T-cell (primary cell): ENCODE measurements around the gene IL22RA2. TPM values are rescaled to one million over a fixed set of nuclear protein-coding genes. Genes with fewer than 3 reads are reported as not detected.

Source experiments
- ATAC-seq, 4 experiments: fragments of 200-7000 bp in 3 of 4; fragments of 150-1000 bp in 1 of 4; cut with Tn5 transposase; replicated peaks in 1 of 4; 1 replicate in 3 of 4; 2 replicates in 1 of 4; pipeline ENCODE4 v1.10.0; 2021; ENCODE audit warnings: moderate library complexity in 3 of 4, mild to moderate bottlenecking in 2 of 4, moderate number of reproducible peaks in 1 of 4
- CTCF ChIA-PET, 2 donors: fragments of 300-600 bp; sonication (Branson Sonifier 250); formaldehyde crosslinking; loops; one replicate each; lab custom pipeline; 2022; ENCODE audit warnings: antibody characterized with exemption in 2 of 2; lab: Charles Lee
- POLR2A ChIA-PET, 2 donors: fragments of 300-600 bp; sonication (Branson Sonifier 250); formaldehyde crosslinking; loops; one replicate each; lab custom pipeline; 2022; ENCODE audit warnings: antibody characterized with exemption in 2 of 2; lab: Charles Lee
- DNase-seq, 35 experiments: peaks; one replicate each; pipeline versions ENCODE4 v3.0.0 to v3.0.0-alpha.2; 2013 to 2023
- H3K27ac ChIP-seq: one replicate; pipeline ENCODE4 v1.5.1; 2013; ENCODE audit warnings: low read length
- H3K27me3 ChIP-seq, 2 experiments: replicated peaks in 1 of 2; 1 replicate in 1 of 2; 2 replicates in 1 of 2; pipeline versions ENCODE4 v1.6.1 to v1.7.0; 2013; ENCODE audit warnings: low read length in 1 of 2, mixed read lengths in 1 of 2; ENCODE audit not compliant: control insufficient read depth in 2 of 2, insufficient read depth in 2 of 2; ENCODE audit errors: extremely low read depth in 1 of 2
- H3K36me3 ChIP-seq, 2 donors: 1 replicate in 1 of 2; 2 replicates in 1 of 2; pipeline versions ENCODE4 v1.6.1 to v1.7.0; 2013; ENCODE audit warnings: low read length in 1 of 2; ENCODE audit not compliant: control insufficient read depth in 2 of 2, insufficient read depth in 1 of 2; ENCODE audit errors: extremely low read depth in 1 of 2
- H3K4me1 ChIP-seq, 2 experiments: 1 replicate in 1 of 2; 2 replicates in 1 of 2; pipeline versions ENCODE4 v1.6.1 to v1.7.0; 2013; ENCODE audit warnings: low read length in 2 of 2, mixed read lengths in 1 of 2; ENCODE audit not compliant: insufficient read depth in 2 of 2, control insufficient read depth in 1 of 2; ENCODE audit errors: extremely low read depth in 1 of 2
- H3K4me3 ChIP-seq, 2 donors: 1 replicate in 1 of 2; 2 replicates in 1 of 2; pipeline versions ENCODE4 v1.5.1 to v1.7.0; 2013; ENCODE audit warnings: mild to moderate bottlenecking in 2 of 2, low read length in 1 of 2, moderate library complexity in 1 of 2; ENCODE audit not compliant: control insufficient read depth in 1 of 2; ENCODE audit errors: extremely low read depth in 1 of 2
- H3K9me3 ChIP-seq: 2 replicates; pipeline ENCODE4 v1.7.0; 2013
- H3K27ac Mint-ChIP-seq, 2 donors: one replicate each; pipeline ENCODE4 v1.8.0; 2020 to 2021; ENCODE audit warnings: mild to moderate bottlenecking in 2 of 2, mixed read lengths in 2 of 2
- H3K27me3 Mint-ChIP-seq, 2 donors: one replicate each; pipeline ENCODE4 v1.8.0; 2021 to 2022; ENCODE audit warnings: mixed read lengths in 2 of 2
- H3K36me3 Mint-ChIP-seq: one replicate; pipeline ENCODE4 v1.8.0; 2021; ENCODE audit warnings: mixed read lengths
- H3K4me1 Mint-ChIP-seq, 3 donors: one replicate each; pipeline ENCODE4 v1.8.0; 2020 to 2022; ENCODE audit warnings: mixed read lengths in 3 of 3, mild to moderate bottlenecking in 1 of 3
- H3K4me3 Mint-ChIP-seq, 3 donors: one replicate each; pipeline ENCODE4 v1.8.0; 2020 to 2022; ENCODE audit warnings: mild to moderate bottlenecking in 3 of 3, mixed read lengths in 3 of 3, moderate library complexity in 3 of 3
- H3K9me3 Mint-ChIP-seq, 3 donors: one replicate each; pipeline ENCODE4 v1.8.0; 2020 to 2022; ENCODE audit warnings: mixed read lengths in 3 of 3
- WGBS: methylation state at CpG from one replicate; pipeline ENCODE4 v1.1.5; 2013; ENCODE audit warnings: missing lambda C conversion rate; ENCODE audit not compliant: insufficient coverage; 5-methylcytosine and 5-hydroxymethylcytosine counted together
- total RNA-seq, 35 experiments: library from RNA in 6 of 35; stranded (reverse) in 6 of 35; fragments of 120-200 nt in 1 of 35; gene quantifications; one replicate each; pipeline versions ENCODE4 v1.2.1 to v1.2.4 and lab custom pipeline; 2013 to 2026

Gene IL22RA2
- total RNA-seq, 5 donors from 2014 or later (not counting 1 experiment from before 2014, with no cell fraction given): not detected

DNA sequence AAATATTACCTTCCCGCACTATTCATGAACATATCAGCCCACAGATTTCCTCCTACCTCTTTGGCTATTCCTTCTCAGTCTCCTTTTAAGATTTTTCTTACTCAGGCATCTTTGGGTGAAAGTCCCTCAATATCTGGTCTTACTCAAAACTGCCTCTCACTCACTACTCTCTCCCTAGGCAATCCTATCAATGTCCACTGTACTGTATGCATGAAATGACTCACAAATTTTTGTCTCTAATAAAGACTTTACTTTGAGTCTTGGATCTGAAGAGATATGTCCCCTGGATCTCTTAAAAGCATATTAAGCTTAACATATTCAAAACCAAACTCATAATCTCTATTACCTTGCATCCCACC, 24.4 kb downstream of the IL22RA2 start:
- Histone ChIP-seq H3K9me3 (no peaks in the 10 kb centered on the region), H3K4me1 (no peaks in the 10 kb centered on the region), H3K27ac (no peak overlapping the region), H3K27me3 (no peaks in the 10 kb centered on the region), H3K4me3 (no peak overlapping the region), H3K36me3 (no peaks in the 10 kb centered on the region)
- no peak for DNase-seq
- Mint-ChIP-seq H3K4me1 (peaks cover 0 to 2% (median 0%) of the 10 kb centered on the region in 3 donors), H3K4me3 (no peak overlapping the region), H3K9me3 (no peaks in the 10 kb centered on the region), H3K36me3 (no peaks in the 10 kb centered on the region), H3K27ac (no peak overlapping the region), H3K27me3 (no peaks in the 10 kb centered on the region)
- ChIA-PET POLR2A (no interaction called here), CTCF (interaction anchor here (0.6 to 0.8 kb wide), 3 partner anchors 166 to 182 kb away, joined by 3 read pairs; no protein-coding TSS in a partner anchor)
- no peak for ATAC-seq
- WGBS: 100% methylated on average over 1 of the region's 1 CpG

DNA sequence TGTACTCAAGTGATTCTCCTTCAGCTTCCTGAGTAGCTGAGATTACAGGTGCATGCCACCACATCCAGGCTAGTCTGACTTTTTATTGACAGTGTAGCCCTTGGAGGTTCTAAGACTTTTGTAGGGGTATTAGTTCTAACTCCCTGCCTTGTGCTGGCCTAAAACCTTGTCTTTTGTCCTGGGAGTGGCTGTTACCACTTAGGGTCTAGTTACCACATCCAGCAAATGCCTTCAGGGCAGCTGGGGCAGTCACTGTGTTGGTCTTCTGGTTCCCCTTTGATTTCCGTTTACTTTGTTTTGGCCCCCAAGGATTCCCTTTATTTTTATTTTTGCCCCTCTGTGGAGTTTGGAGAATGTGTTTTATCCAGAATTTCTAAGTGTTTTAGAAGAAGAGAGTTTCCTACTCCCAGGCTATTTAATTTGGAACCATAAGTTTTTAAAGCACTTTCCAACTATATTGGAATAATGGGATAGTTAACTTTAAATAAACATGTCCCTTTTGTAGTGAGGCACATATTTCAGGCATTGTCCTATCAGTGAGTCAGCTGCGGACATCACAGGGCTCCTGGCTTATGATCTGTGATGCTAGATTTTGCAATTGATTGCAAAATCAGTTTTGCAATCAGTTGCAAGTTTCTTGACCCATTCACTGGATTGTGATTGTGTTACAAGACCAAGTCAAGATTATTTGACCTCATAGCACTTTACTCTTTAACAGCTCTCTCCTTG, 25.0 kb downstream of the IL22RA2 start:
- no peak for DNase-seq
- CTCF ChIA-PET: no interaction called here
- no peaks in the 10 kb centered on the region for H3K4me1 ChIP-seq
- no peak overlapping the region for H3K27ac ChIP-seq
- no peak overlapping the region for H3K4me3 ChIP-seq
- Mint-ChIP-seq H3K27ac (no peak overlapping the region), H3K9me3 (no peaks in the 10 kb centered on the region), H3K27me3 (no peaks in the 10 kb centered on the region), H3K4me1 (peaks cover 0 to 2% (median 0%) of the 10 kb centered on the region in 3 donors), H3K4me3 (no peak overlapping the region), H3K36me3 (no peaks in the 10 kb centered on the region)
- 100% methylated on average over 1 of the region's 2 CpGs for whole genome bisulfite sequencing
- H3K36me3 ChIP-seq: no peaks in the 10 kb centered on the region
- no peaks in the 10 kb centered on the region for H3K27me3 ChIP-seq
- POLR2A ChIA-PET: interaction anchor here in 1 of 2 donors (0.6 kb wide), 1 partner anchor 475 kb away, joined by 6 read pairs; no protein-coding TSS in a partner anchor
- no peaks in the 10 kb centered on the region for H3K9me3 ChIP-seq
- no peak for ATAC-seq

DNA sequence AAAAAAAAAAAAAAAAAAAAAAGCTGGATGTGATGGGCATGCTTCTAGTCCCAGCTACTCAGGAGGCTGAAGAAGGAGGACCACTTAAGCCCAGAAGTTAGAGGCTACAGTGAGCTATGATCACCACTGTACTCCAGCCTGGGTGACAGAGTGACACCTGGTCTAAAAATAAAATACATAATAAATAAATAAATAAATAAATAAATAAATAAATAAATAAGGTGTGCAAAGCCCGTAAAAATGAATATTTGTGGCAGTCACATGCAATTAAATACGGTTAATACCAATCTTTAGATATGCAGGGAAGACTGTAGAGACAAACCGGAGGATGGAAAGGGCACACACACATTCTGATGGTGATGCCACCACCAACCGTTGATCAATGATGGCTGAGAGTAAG, 26.2 kb downstream of the IL22RA2 start:
- peaks cover 0 to 6% of the 10 kb centered on the region in 2 donors for H3K27me3 Mint-ChIP-seq
- Histone ChIP-seq H3K36me3 (no peaks in the 10 kb centered on the region), H3K27ac (no peak overlapping the region), H3K27me3 (no peaks in the 10 kb centered on the region), H3K4me3 (no peak overlapping the region), H3K4me1 (no peaks in the 10 kb centered on the region), H3K9me3 (no peaks in the 10 kb centered on the region)
- no peak overlapping the region for H3K4me3 Mint-ChIP-seq
- no peaks in the 10 kb centered on the region for H3K36me3 Mint-ChIP-seq
- no peak for DNase-seq
- H3K9me3 Mint-ChIP-seq: no peaks in the 10 kb centered on the region
- H3K27ac Mint-ChIP-seq: no peak overlapping the region
- ChIA-PET POLR2A (interaction anchor here in 1 of 2 donors (0.7 kb wide), 1 partner anchor 166 kb away, joined by 3 read pairs; no protein-coding TSS in a partner anchor), CTCF (interaction anchor here in 1 of 2 donors (0.6 kb wide), 1 partner anchor 91 kb away, joined by 3 read pairs; no protein-coding TSS in a partner anchor)
- H3K4me1 Mint-ChIP-seq: peaks cover 0 to 2% (median 0%) of the 10 kb centered on the region in 3 donors
- ATAC-seq: no peak
- 76% methylated on average over 2 of the region's 4 CpGs for WGBS

DNA sequence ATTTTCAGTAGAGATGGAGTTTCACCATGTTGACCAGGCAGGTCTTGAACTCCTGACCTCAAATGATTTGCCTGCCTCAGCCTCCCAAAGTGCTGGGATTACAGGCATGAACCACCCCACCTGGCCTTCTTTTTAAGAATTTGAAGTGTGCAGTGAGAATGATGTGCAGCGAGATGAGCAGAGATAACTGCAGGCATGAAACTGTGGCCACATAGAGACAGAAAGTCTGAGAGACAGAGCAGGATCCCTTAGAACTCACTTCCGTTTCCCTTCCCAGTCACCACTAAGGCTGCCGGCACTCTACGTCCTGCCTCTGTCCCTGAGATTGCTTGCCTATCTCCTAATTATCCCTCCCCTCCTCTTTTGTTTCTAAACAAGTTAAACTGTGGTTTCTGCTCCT, 27.2 kb downstream of the IL22RA2 start:
- H3K36me3 ChIP-seq: no peaks in the 10 kb centered on the region
- Mint-ChIP-seq H3K4me3 (no peak overlapping the region), H3K9me3 (no peaks in the 10 kb centered on the region), H3K27me3 (peaks cover 0 to 6% of the 10 kb centered on the region in 2 donors), H3K36me3 (no peaks in the 10 kb centered on the region), H3K4me1 (peaks cover 0 to 2% (median 0%) of the 10 kb centered on the region in 3 donors), H3K27ac (no peak overlapping the region)
- H3K27ac ChIP-seq: no peak overlapping the region
- no peak for DNase-seq
- H3K4me1 ChIP-seq: no peaks in the 10 kb centered on the region
- no peak for ATAC-seq
- CTCF ChIA-PET: no interaction called here
- H3K4me3 ChIP-seq: no peak overlapping the region
- H3K27me3 ChIP-seq: no peaks in the 10 kb centered on the region
- POLR2A ChIA-PET: no interaction called here
- WGBS: 96% methylated on average over 3 of the region's 4 CpGs
- H3K9me3 ChIP-seq: no peaks in the 10 kb centered on the region

DNA sequence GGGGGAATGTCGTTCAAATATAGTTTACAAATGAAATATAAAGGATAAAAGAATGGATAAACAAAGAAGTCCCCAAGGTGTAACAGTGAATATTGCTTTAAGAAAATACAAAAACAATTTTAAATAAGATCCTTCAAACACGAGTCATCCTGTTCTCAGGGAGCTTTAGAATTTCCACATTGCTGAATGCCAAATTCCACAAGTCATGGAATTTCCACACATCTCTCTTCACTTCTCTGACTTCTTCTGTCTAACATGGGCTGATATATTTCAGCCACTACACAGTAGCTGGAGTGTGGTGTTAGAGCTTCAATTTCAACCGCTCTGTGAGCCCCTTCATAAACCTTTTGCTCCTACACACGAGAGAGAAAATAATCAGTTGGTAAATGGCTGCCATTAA, 28.0 kb downstream of the IL22RA2 start:
- Histone ChIP-seq H3K27ac (no peak overlapping the region), H3K36me3 (no peaks in the 10 kb centered on the region), H3K27me3 (no peaks in the 10 kb centered on the region), H3K9me3 (no peaks in the 10 kb centered on the region), H3K4me3 (no peak overlapping the region), H3K4me1 (no peaks in the 10 kb centered on the region)
- ChIA-PET CTCF (no interaction called here), POLR2A (no interaction called here)
- no peak overlapping the region for H3K4me3 Mint-ChIP-seq
- H3K27me3 Mint-ChIP-seq: peaks cover 0 to 6% of the 10 kb centered on the region in 2 donors
- peaks cover 0 to 2% (median 0%) of the 10 kb centered on the region in 3 donors for H3K4me1 Mint-ChIP-seq
- H3K9me3 Mint-ChIP-seq: no peaks in the 10 kb centered on the region
- DNase-seq (no peak), ATAC-seq (no peak)
- no peak overlapping the region for H3K27ac Mint-ChIP-seq
- 83% methylated on average over 1 of the region's 4 CpGs for WGBS
- H3K36me3 Mint-ChIP-seq: no peaks in the 10 kb centered on the region

DNA sequence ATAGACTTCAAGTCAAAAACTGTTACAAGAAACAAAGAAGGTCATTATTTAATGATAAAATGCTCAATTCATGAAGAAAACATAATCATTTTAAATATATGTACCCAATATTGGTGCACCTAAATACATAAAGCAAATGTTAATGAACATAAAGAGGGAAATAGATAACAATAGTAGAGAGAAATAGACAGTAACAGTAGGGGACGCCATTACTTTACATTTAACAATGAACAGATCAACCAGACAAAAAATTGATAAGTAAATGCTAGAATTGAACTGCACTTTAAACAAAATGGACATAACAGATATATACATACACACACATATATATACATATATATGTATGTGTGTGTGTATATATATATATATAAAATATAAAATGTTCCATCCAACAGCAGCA, 37.4 kb downstream of the IL22RA2 start:
- POLR2A ChIA-PET: no interaction called here
- Histone ChIP-seq H3K27ac (no peak overlapping the region), H3K4me1 (no peaks in the 10 kb centered on the region), H3K36me3 (no peaks in the 10 kb centered on the region), H3K27me3 (peaks cover 0 to 17% of the 10 kb centered on the region in 2 experiments), H3K9me3 (peaks cover 3% of the 10 kb centered on the region), H3K4me3 (no peak overlapping the region)
- ATAC-seq (no peak), DNase-seq (peak in 1 of 35 experiments; percentile 39)
- peaks cover 4 to 13% of the 10 kb centered on the region in 2 donors for H3K27me3 Mint-ChIP-seq
- CTCF ChIA-PET: interaction anchor here in 1 of 2 donors (1.9 kb wide), 1 partner anchor 30 kb away, joined by 5 read pairs; no protein-coding TSS in a partner anchor
- no peak overlapping the region for H3K4me3 Mint-ChIP-seq
- WGBS: no CpG with 5 or more reads among the region's 1 CpG
- H3K4me1 Mint-ChIP-seq: no peaks in the 10 kb centered on the region
- no peak overlapping the region for H3K27ac Mint-ChIP-seq
- no peaks in the 10 kb centered on the region for H3K36me3 Mint-ChIP-seq
- H3K9me3 Mint-ChIP-seq: peaks cover 0 to 19% (median 9%) of the 10 kb centered on the region in 3 donors
